OCI-LY7 (cell line): ENCODE data around the gene TPCN2. TPM values are rescaled to one million over a fixed set of nuclear protein-coding genes. Genes with fewer than 3 reads are reported as not detected.

Experiments used
- BruUV-seq: library from RNA; stranded (reverse); fragments of 400-500 nt; replicated peaks from 2 replicates; lab custom pipeline; 2021; lab: Mats Ljungman, UMichigan
- CTCF ChIA-PET: fragments of 300-600 bp; sonication (Branson Sonifier 250); formaldehyde crosslinking; loops from one replicate; lab custom pipeline; 2022; ENCODE audit warnings: antibody characterized with exemption; ENCODE audit not compliant: unreplicated experiment; lab: Charles Lee
- POLR2A ChIA-PET: fragments of 300-600 bp; sonication (Branson Sonifier 250); formaldehyde crosslinking; loops from one replicate; lab custom pipeline; 2022; ENCODE audit warnings: antibody characterized with exemption; lab: Charles Lee
- DNase-seq: peaks from one replicate; pipeline ENCODE4 v3.0.0-alpha.2; 2015; ENCODE audit warnings: low spot score
- H2AFZ ChIP-seq: fragments of 200-600 bp; sonication (generic), shearing (Covaris generic); 2 replicates; pipeline ENCODE4 v1.6.1; 2014; ENCODE audit warnings: mild to moderate bottlenecking, antibody characterized with exemption, low read length, moderate library complexity
- H3K27ac ChIP-seq: fragments of 200-600 bp; sonication (generic); 2 replicates; pipeline ENCODE4 v1.5.1; 2014; ENCODE audit warnings: mixed run types, low read depth, mild to moderate bottlenecking, moderate library complexity, low read length, inconsistent platforms; ENCODE audit not compliant: poor library complexity, severe bottlenecking
- H3K36me3 ChIP-seq: fragments of 200-600 bp; sonication (generic); 2 replicates; pipeline ENCODE4 v1.6.1; 2014; ENCODE audit warnings: mild to moderate bottlenecking, antibody characterized with exemption, low read length, moderate library complexity, mixed read lengths; ENCODE audit not compliant: insufficient read depth
- H3K4me1 ChIP-seq: fragments of 200-600 bp; sonication (generic); 2 replicates; pipeline ENCODE4 v1.5.1; 2014; ENCODE audit warnings: mild to moderate bottlenecking, low read length; ENCODE audit not compliant: insufficient read depth, poor library complexity, severe bottlenecking
- H3K4me2 ChIP-seq: fragments of 200-600 bp; sonication (generic); 2 replicates; pipeline ENCODE4 v1.6.1; 2014; ENCODE audit warnings: mild to moderate bottlenecking, low read length
- H3K4me3 ChIP-seq: fragments of 200-600 bp; sonication (generic); 2 replicates; pipeline ENCODE4 v1.5.1; 2014; ENCODE audit warnings: mild to moderate bottlenecking, low read depth, low read length; ENCODE audit not compliant: poor library complexity, severe bottlenecking
- H3K79me2 ChIP-seq: fragments of 200-600 bp; sonication (generic); 2 replicates; pipeline ENCODE4 v1.6.1; 2016; ENCODE audit warnings: low read depth, mild to moderate bottlenecking, low read length, moderate library complexity, mixed read lengths; ENCODE audit not compliant: insufficient read depth
- H3K9me2 ChIP-seq: fragments of 200-600 bp; sonication (generic); 2 replicates; pipeline ENCODE4 v1.6.1; 2016; ENCODE audit warnings: mild to moderate bottlenecking, low read length, mixed read lengths; ENCODE audit not compliant: insufficient read depth
- H3K9me3 ChIP-seq: fragments of 200-600 bp; sonication (generic); 2 replicates; pipeline ENCODE4 v1.6.1; 2014; ENCODE audit warnings: mild to moderate bottlenecking, mixed run types, low read length, mixed read lengths
- H4K20me1 ChIP-seq: fragments of 200-600 bp; sonication (generic); 2 replicates; pipeline ENCODE4 v1.6.1; 2014; ENCODE audit warnings: mild to moderate bottlenecking, antibody characterized with exemption, low read length, moderate library complexity, mixed read lengths; ENCODE audit not compliant: insufficient read depth
- CTCF ChIP-seq: fragments of 200-600 bp; sonication (generic); conservative IDR thresholded peaks from 2 replicates; pipeline ENCODE4 v1.5.1; 2014; ENCODE audit warnings: mild to moderate bottlenecking, antibody characterized with exemption, low read length, moderate library complexity, mixed read lengths
- EZH2phosphoT487 ChIP-seq: fragments of 200-600 bp; sonication (generic); IDR thresholded peaks from 2 replicates; pipeline ENCODE4 v1.6.1; 2018; ENCODE audit warnings: low read depth, borderline replicate concordance, mild to moderate bottlenecking, mixed run types, antibody characterized with exemption, low read length, moderate library complexity, mixed read lengths
- intact Hi-C: fragments of 100-400 bp; cut with micrococcal nuclease; formaldehyde crosslinking; loops from one replicate; pipeline ENCODE4 v1.10.0; 2022; ENCODE audit not compliant: unreplicated experiment
- total RNA-seq, 2 experiments: library from RNA; depleted of rRNA in 1 of 2; stranded (reverse); fragments of >200 nt in 1 of 2; shearing (Covaris generic) in 1 of 2; gene quantifications; 2 replicates each; pipeline ENCODE4 v1.2.3, GENCODE V29; 2014 to 2022

Gene TPCN2
- total RNA-seq, 2 experiments from 2014 or later = 21.5 to 65.2 TPM

DNA sequence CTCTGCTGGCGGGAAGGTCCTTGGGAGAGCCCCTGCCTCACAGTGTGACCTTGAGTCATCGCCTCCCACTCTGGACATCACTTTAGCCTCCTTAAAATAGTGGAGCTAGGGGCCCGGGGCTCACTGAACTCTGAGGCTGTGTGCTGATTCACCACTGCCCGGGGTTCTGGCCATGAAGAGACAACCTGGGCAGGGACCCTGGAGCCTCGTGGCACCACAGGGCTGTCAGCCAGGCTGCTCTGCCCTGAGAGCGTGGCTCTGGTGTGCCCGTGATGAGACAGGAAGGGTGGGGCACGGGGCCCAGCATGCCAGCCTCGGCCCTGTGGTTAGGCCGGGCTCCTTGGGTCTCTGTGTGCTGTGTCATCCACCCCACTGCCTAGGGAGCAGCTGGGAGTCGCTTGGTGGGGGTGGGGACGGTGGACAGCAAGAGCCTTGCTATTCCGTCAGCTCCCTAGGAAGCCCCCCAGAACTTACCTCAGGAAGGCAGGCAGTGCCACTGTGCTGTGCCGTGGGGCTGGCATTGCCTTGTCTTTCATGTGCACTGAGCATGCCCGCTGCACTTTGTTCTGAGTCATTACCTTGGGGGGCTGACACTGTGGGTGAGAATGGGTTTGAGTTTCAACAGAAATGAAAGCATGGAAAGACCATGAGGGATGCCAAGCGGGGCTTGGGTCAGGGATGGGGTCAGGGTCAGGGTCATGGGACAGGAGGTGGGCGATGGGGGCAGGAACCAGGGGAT is 31.7 kb downstream of the TPCN2 start:
- Histone ChIP-seq H4K20me1 (no peaks in the 10 kb centered on the region), H3K9me2 (no peaks in the 10 kb centered on the region), H3K9me3 (no peaks in the 10 kb centered on the region), H3K4me2 (no peak overlapping the region), H3K79me2 (no peaks in the 10 kb centered on the region), H3K4me3 (no peak overlapping the region), H2AFZ (no peak overlapping the region), H3K36me3 (peaks cover 43% of the 10 kb centered on the region), H3K27ac (no peak overlapping the region), H3K4me1 (no peaks in the 10 kb centered on the region)
- POLR2A ChIA-PET = no interaction called here
- CTCF ChIA-PET = no interaction called here
- DNase-seq = no peak
- TF ChIP-seq CTCF (no peak), EZH2phosphoT487 (no peak)
- BruUV-seq = no TSS peak
- intact Hi-C loops = no loop called here

- Histone ChIP-seq H4K20me1 (no peaks in the 10 kb centered on the region), H3K9me3 (no peaks in the 10 kb centered on the region), H3K4me1 (no peaks in the 10 kb centered on the region), H3K4me3 (no peak overlapping the region), H3K9me2 (no peaks in the 10 kb centered on the region), H3K27ac (no peak overlapping the region), H2AFZ (no peak overlapping the region), H3K4me2 (no peak overlapping the region), H3K36me3 (peaks cover 43% of the 10 kb centered on the region), H3K79me2 (no peaks in the 10 kb centered on the region)
- POLR2A ChIA-PET = no interaction called here
- CTCF ChIA-PET = no interaction called here
- intact Hi-C loops = no loop called here
- TF ChIP-seq CTCF (no peak), EZH2phosphoT487 (no peak)
- DNase-seq = no peak
- BruUV-seq = no TSS peak
Observed at GRCh38 chr11:69081180-69081579, 32.4 kb downstream of the TPCN2 start.

DNA sequence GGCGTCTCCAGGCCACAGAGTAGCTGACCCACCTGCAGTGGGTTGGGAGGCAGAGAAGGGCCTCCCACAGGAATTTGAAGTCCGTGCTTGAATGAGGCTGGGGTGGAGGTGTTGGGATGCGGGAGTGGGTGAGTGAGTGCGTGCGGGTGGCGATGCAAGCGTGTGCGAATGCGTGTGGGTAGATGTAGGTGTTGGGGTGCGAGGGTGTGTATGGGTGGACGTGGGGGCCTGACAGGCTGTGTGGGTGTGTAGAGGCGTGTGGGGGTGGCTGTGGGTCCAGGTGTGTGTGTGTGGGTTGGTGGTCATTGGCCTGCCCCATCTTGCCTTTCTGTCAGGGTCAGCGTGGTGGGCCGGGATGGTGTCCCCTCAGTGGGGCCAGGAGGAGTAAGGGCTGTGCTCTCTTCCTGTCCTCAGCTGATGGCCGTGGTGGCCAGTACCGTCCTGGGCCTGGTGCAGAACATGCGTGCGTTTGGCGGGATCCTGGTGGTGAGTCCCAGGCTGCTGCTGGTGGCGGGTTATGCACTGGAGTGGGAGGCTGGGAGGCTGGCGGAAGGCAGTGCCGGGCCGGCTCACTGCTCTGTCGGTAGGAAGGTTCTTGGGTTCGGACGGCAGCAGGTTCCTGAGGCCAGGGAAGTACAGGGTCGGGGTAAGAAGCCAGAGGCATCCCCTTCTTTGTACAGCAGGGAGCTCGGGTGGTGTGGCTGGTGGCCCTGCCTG is 35.0 kb downstream of the TPCN2 start:
- Histone ChIP-seq H4K20me1 (no peaks in the 10 kb centered on the region), H3K36me3 (peaks cover 36% of the 10 kb centered on the region), H2AFZ (no peak overlapping the region), H3K79me2 (no peaks in the 10 kb centered on the region), H3K4me2 (no peak overlapping the region), H3K4me1 (no peaks in the 10 kb centered on the region), H3K27ac (no peak overlapping the region), H3K9me3 (no peaks in the 10 kb centered on the region), H3K9me2 (no peaks in the 10 kb centered on the region), H3K4me3 (no peak overlapping the region)
- intact Hi-C loops = no loop called here
- no TSS peak for BruUV-seq
- POLR2A ChIA-PET = no interaction called here
- TF ChIP-seq CTCF = no peak
- TF ChIP-seq EZH2phosphoT487 = no peak
- no peak for DNase-seq
- CTCF ChIA-PET = no interaction called here
